ENCODE data around the gene NRXN3. TPM values are rescaled to one million over a fixed set of nuclear protein-coding genes. Genes with fewer than 3 reads are reported as not detected.

Gene NRXN3
- total RNA-seq, 1 experiment from 2014 or later, result 0.07 TPM

- Histone ChIP-seq H3K4me3 (no peak overlapping the region), H3K36me3 (no peaks in the 10 kb centered on the region), H3K27me3 (no peaks in the 10 kb centered on the region), H3K9me3 (no peaks in the 10 kb centered on the region)
- no peak for DNase-seq
Observed at GRCh38 chr14:78644824-78645559, 474.8 kb downstream of the NRXN3 start.

- H3K27me3 ChIP-seq, result no peaks in the 10 kb centered on the region
- no peaks in the 10 kb centered on the region for H3K36me3 ChIP-seq
- H3K4me3 ChIP-seq, result no peak overlapping the region
- no peaks in the 10 kb centered on the region for H3K9me3 ChIP-seq
- no peak for DNase-seq
Observed at GRCh38 chr14:78652727-78653126, 482.6 kb downstream of the NRXN3 start.

GRCh38 chr14:78653173-78653572, 483.0 kb downstream of the NRXN3 start:
- H3K4me3 ChIP-seq, result no peak overlapping the region

GRCh38 chr14:78657451-78657850, 487.3 kb downstream of the NRXN3 start:
- Histone ChIP-seq H3K27me3 (no peaks in the 10 kb centered on the region), H3K9me3 (no peaks in the 10 kb centered on the region), H3K36me3 (no peaks in the 10 kb centered on the region), H3K4me3 (no peak overlapping the region)
- no peak for DNase-seq

More at GRCh38 chr14:78653173-78653572, 483.0 kb downstream of the NRXN3 start:
- no peaks in the 10 kb centered on the region for H3K9me3 ChIP-seq
- no peaks in the 10 kb centered on the region for H3K36me3 ChIP-seq
- no peaks in the 10 kb centered on the region for H3K27me3 ChIP-seq
- DNase-seq, result no peak

GRCh38 chr14:78664841-78665240, 494.7 kb downstream of the NRXN3 start:
- H3K36me3 ChIP-seq, result no peaks in the 10 kb centered on the region
- H3K27me3 ChIP-seq, result no peaks in the 10 kb centered on the region
- no peak overlapping the region for H3K4me3 ChIP-seq
- no peak for DNase-seq
- H3K9me3 ChIP-seq, result no peaks in the 10 kb centered on the region

- no peak for DNase-seq
- H3K27me3 ChIP-seq, result no peaks in the 10 kb centered on the region
- H3K4me3 ChIP-seq, result no peak overlapping the region
- no peaks in the 10 kb centered on the region for H3K9me3 ChIP-seq
- H3K36me3 ChIP-seq, result no peaks in the 10 kb centered on the region
Observed at GRCh38 chr14:78666336-78667056, 496.3 kb downstream of the NRXN3 start.

- DNase-seq, result no peak
- no peak overlapping the region for H3K4me3 ChIP-seq
- H3K9me3 ChIP-seq, result no peaks in the 10 kb centered on the region
- H3K36me3 ChIP-seq, result no peaks in the 10 kb centered on the region
- H3K27me3 ChIP-seq, result no peaks in the 10 kb centered on the region
Observed at GRCh38 chr14:78667141-78667540, 497.0 kb downstream of the NRXN3 start.

GRCh38 chr14:78673845-78674244, 503.7 kb downstream of the NRXN3 start:
- Histone ChIP-seq H3K36me3 (no peaks in the 10 kb centered on the region), H3K9me3 (no peaks in the 10 kb centered on the region), H3K4me3 (no peak overlapping the region), H3K27me3 (no peaks in the 10 kb centered on the region)
- no peak for DNase-seq

- no peak for DNase-seq
- Histone ChIP-seq H3K36me3 (no peaks in the 10 kb centered on the region), H3K4me3 (no peak overlapping the region), H3K27me3 (no peaks in the 10 kb centered on the region), H3K9me3 (no peaks in the 10 kb centered on the region)
Observed at GRCh38 chr14:78674820-78675219, 504.6 kb downstream of the NRXN3 start.

GRCh38 chr14:78683206-78683605, 513.0 kb downstream of the NRXN3 start:
- H3K27me3 ChIP-seq, result no peaks in the 10 kb centered on the region
- H3K4me3 ChIP-seq, result no peak overlapping the region
- DNase-seq, result no peak
- no peaks in the 10 kb centered on the region for H3K9me3 ChIP-seq
- H3K36me3 ChIP-seq, result no peaks in the 10 kb centered on the region

- no peaks in the 10 kb centered on the region for H3K9me3 ChIP-seq
- no peak for DNase-seq
- no peaks in the 10 kb centered on the region for H3K27me3 ChIP-seq
- H3K4me3 ChIP-seq, result no peak overlapping the region
- no peaks in the 10 kb centered on the region for H3K36me3 ChIP-seq
Observed at GRCh38 chr14:78683981-78684380, 513.8 kb downstream of the NRXN3 start.

- Histone ChIP-seq H3K9me3 (no peaks in the 10 kb centered on the region), H3K36me3 (no peaks in the 10 kb centered on the region), H3K4me3 (no peak overlapping the region), H3K27me3 (no peaks in the 10 kb centered on the region)
- DNase-seq, result no peak
Observed at GRCh38 chr14:78688503-78688902, 518.3 kb downstream of the NRXN3 start.

GRCh38 chr14:78690836-78691235, 520.7 kb downstream of the NRXN3 start:
- no peaks in the 10 kb centered on the region for H3K27me3 ChIP-seq
- no peaks in the 10 kb centered on the region for H3K36me3 ChIP-seq
- DNase-seq, result no peak
- H3K9me3 ChIP-seq, result no peaks in the 10 kb centered on the region
- H3K4me3 ChIP-seq, result no peak overlapping the region

- DNase-seq, result no peak
- Histone ChIP-seq H3K4me3 (no peak overlapping the region), H3K9me3 (no peaks in the 10 kb centered on the region)
Observed at GRCh38 chr14:78697341-78697740, 527.2 kb downstream of the NRXN3 start.

GRCh38 chr14:78698991-78699390, 528.8 kb downstream of the NRXN3 start:
- H3K9me3 ChIP-seq, result no peaks in the 10 kb centered on the region
- H3K36me3 ChIP-seq, result no peaks in the 10 kb centered on the region
- H3K27me3 ChIP-seq, result no peaks in the 10 kb centered on the region
- H3K4me3 ChIP-seq, result no peak overlapping the region
- DNase-seq, result no peak

More at GRCh38 chr14:78697341-78697740, 527.2 kb downstream of the NRXN3 start:
- Histone ChIP-seq H3K36me3 (no peaks in the 10 kb centered on the region), H3K27me3 (no peaks in the 10 kb centered on the region)

GRCh38 chr14:78700236-78700635, 530.1 kb downstream of the NRXN3 start:
- H3K27me3 ChIP-seq, result no peaks in the 10 kb centered on the region
- no peaks in the 10 kb centered on the region for H3K9me3 ChIP-seq
- no peak overlapping the region for H3K4me3 ChIP-seq
- no peaks in the 10 kb centered on the region for H3K36me3 ChIP-seq
- DNase-seq, result no peak

GRCh38 chr14:78701246-78701645, 531.1 kb downstream of the NRXN3 start:
- no peaks in the 10 kb centered on the region for H3K9me3 ChIP-seq
- no peaks in the 10 kb centered on the region for H3K27me3 ChIP-seq
- no peaks in the 10 kb centered on the region for H3K36me3 ChIP-seq
- peak; percentile 10 for DNase-seq
- no peak overlapping the region for H3K4me3 ChIP-seq

GRCh38 chr14:78704965-78705364, 534.8 kb downstream of the NRXN3 start:
- Histone ChIP-seq H3K9me3 (no peaks in the 10 kb centered on the region), H3K36me3 (no peaks in the 10 kb centered on the region), H3K4me3 (no peak overlapping the region), H3K27me3 (no peaks in the 10 kb centered on the region)
- DNase-seq, result no peak

Measured in MG63 (cell line).